ENCODE measurements around the gene MPHOSPH10. TPM values are rescaled to one million over a fixed set of nuclear protein-coding genes. Genes with fewer than 3 reads are reported as not detected.
A peak's percentile ranks its signal among the peaks of the same experiment; 100 is the strongest.

Gene MPHOSPH10
- total and polyA plus RNA-seq, 8 donors, result 11.6 to 22.5 (median 14.5) TPM

DNA sequence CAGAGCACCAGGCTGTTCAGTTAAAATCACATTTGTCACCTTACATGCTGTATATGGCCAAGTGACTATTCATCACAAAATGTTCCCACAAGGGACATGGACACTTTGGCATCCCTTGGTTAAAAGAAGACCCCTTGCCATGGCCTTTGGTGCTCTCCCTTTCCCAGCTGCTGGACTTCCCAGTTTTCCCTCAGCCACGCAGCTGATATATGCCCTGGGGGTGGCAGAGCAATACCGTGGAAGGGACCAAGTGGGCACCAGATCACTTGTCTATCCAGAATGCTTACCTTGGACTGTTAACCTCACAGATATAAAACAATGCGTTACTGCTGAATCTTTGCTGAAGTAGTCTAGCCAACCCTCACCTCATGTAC lies 61.1 kb downstream of the MPHOSPH10 start:
- DNase-seq, result no peak
- Histone ChIP-seq H3K4me3 (no peak overlapping the region), H3K27ac (no peak overlapping the region), H3K9me3 (no peaks in the 10 kb centered on the region), H3K4me1 (no peaks in the 10 kb centered on the region), H3K36me3 (peaks cover 0 to 15% (median 0%) of the 10 kb centered on the region in 3 donors), H3K27me3 (no peaks in the 10 kb centered on the region)
- TF ChIP-seq, protein P1, sequence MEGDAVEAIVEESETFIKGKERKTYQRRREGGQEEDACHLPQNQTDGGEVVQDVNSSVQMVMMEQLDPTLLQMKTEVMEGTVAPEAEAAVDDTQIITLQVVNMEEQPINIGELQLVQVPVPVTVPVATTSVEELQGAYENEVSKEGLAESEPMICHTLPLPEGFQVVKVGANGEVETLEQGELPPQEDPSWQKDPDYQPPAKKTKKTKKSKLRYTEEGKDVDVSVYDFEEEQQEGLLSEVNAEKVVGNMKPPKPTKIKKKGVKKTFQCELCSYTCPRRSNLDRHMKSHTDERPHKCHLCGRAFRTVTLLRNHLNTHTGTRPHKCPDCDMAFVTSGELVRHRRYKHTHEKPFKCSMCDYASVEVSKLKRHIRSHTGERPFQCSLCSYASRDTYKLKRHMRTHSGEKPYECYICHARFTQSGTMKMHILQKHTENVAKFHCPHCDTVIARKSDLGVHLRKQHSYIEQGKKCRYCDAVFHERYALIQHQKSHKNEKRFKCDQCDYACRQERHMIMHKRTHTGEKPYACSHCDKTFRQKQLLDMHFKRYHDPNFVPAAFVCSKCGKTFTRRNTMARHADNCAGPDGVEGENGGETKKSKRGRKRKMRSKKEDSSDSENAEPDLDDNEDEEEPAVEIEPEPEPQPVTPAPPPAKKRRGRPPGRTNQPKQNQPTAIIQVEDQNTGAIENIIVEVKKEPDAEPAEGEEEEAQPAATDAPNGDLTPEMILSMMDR (IDR thresholded peaks at IDR 0.05), result no peak
- no peak for FAIRE-seq
- ATAC-seq, result peak in 1 of 4 donors; percentile 28
- intact Hi-C loops (cut with DNase I), result no loop called here
- WGBS, 2 donors, result 35 to 42% methylated on average over 3 of the region's 3 CpGs

Other genes with a start within 250 kb of the MPHOSPH10 start
- 1 to 10 TPM in 4 of 6 donors, under 1 TPM in 2; 0.83 to 2.0 (median 1.2) TPM for gene VAX2, start 230.1 kb upstream of the MPHOSPH10 start, total RNA-seq
- 1 to 10 TPM; 3.5 to 7.0 TPM for gene VAX2, start 230.1 kb upstream of the MPHOSPH10 start, polyA plus RNA-seq
- 1 to 10 TPM; 1.4 to 3.1 (median 2.4) TPM for gene ATP6V1B1, start 194.7 kb upstream of the MPHOSPH10 start, total RNA-seq
- gene ATP6V1B1, start 194.7 kb upstream of the MPHOSPH10 start, polyA plus RNA-seq, result 10 to 100 TPM; 10.9 to 17.0 TPM
- 1 to 10 TPM; 3.5 to 9.0 (median 5.6) TPM for gene ANKRD53, start 152.0 kb upstream of the MPHOSPH10 start, total RNA-seq
- 10 to 100 TPM in 1 of 2 donors, 1 to 10 TPM in 1; 7.8 to 10.2 TPM for gene ANKRD53, start 152.0 kb upstream of the MPHOSPH10 start, polyA plus RNA-seq
- gene TEX261, start 135.8 kb upstream of the MPHOSPH10 start, total RNA-seq, result 10 to 100 TPM; 37.5 to 46.2 (median 43.7) TPM
- 10 to 100 TPM; 19.0 to 24.9 TPM for gene TEX261, start 135.8 kb upstream of the MPHOSPH10 start, polyA plus RNA-seq
- gene NAGK, start 62.0 kb upstream of the MPHOSPH10 start, total RNA-seq, result 10 to 100 TPM; 38.9 to 83.2 (median 54.4) TPM
- 100 to 1,000 TPM; 136 to 138 TPM for gene NAGK, start 62.0 kb upstream of the MPHOSPH10 start, polyA plus RNA-seq
- gene MCEE, start 405 bp upstream of the MPHOSPH10 start, total RNA-seq, result 10 to 100 TPM; 15.0 to 18.8 (median 15.6) TPM
- gene MCEE, start 405 bp upstream of the MPHOSPH10 start, polyA plus RNA-seq, result 10 to 100 TPM; 17.4 to 28.5 TPM
- gene PAIP2B, start 96.5 kb downstream of the MPHOSPH10 start, total RNA-seq, result 10 to 100 TPM; 30.4 to 67.4 (median 51.1) TPM
- 10 to 100 TPM in 1 of 2 donors, 1 to 10 TPM in 1; 9.0 to 12.9 TPM for gene PAIP2B, start 96.5 kb downstream of the MPHOSPH10 start, polyA plus RNA-seq
- 10 to 100 TPM; 35.4 to 73.4 (median 51.6) TPM for gene ZNF638, start 201.1 kb downstream of the MPHOSPH10 start, total RNA-seq
- gene ZNF638, start 201.1 kb downstream of the MPHOSPH10 start, polyA plus RNA-seq, result 100 to 1,000 TPM; 103 to 117 TPM